ENCODE measurements around the gene SLC25A21. TPM values are rescaled to one million over a fixed set of nuclear protein-coding genes. Genes with fewer than 3 reads are reported as not detected.
"Not testable (repeated sequence)": the region's sequence is repeated elsewhere in the genome, so short reads cannot be mapped to it uniquely, and the experiment has no call there.

Gene SLC25A21
- total RNA-seq, 1 experiment from 2014 or later: 37.0 TPM

GRCh38 chr14:36942522-36943245 is 229.7 kb downstream of the SLC25A21 start:
- DNase-seq (ENCODE audit: low read depth): peak; percentile 73

GRCh38 chr14:36941783-36942521 is 230.5 kb downstream of the SLC25A21 start:
- peak; percentile 90 for DNase-seq (ENCODE audit: low read depth)

GRCh38 chr14:36940476-36940875 is 231.9 kb downstream of the SLC25A21 start:
- no peak for DNase-seq (ENCODE audit: low read depth)

- DNase-seq (ENCODE audit: low read depth): no peak
Observed at GRCh38 chr14:36939265-36939664, 233.1 kb downstream of the SLC25A21 start.

GRCh38 chr14:36938678-36939077 is 233.7 kb downstream of the SLC25A21 start:
- no peak for DNase-seq (ENCODE audit: low read depth)

GRCh38 chr14:36935976-36936678 is 236.3 kb downstream of the SLC25A21 start:
- DNase-seq (ENCODE audit: low read depth): peak; percentile 67

DNA sequence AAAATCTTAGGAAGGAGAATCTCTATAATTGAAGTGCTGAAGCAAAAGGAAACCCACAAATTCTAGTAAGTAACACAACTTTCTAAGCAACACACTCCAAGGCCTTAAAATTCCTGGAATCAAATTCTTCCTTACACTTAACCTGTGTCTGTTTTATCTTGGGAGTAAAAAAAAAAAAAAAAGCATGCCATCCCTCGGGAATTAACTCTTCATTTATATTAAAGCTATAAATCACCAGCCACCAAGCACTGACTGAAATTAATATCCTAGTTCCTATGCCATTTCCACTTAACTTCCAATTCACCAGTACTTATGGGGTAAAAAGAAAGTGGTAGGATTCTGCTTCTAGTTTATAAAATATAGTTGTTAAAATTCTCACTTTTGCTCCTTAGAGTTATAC is 238.1 kb downstream of the SLC25A21 start:
- DNase-seq (ENCODE audit: low read depth): no peak

DNA sequence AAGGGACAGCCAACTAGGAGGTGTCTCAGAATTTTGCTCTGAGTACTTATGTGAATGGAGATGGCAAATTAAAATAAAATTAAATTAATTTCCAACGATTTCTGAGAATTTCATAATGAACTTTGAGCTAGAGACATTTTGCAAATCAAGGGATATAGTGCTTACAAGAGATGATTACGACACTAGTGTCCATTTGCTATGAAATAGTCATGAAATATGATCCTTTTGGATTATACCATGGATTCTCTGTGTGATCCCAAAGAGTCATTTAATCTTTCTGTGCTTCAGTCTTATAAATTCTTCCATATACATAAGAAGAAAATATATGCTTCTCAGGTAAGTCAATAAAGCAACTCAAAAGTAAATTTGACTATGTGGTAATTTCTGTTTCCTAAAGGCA is 240.6 kb downstream of the SLC25A21 start:
- DNase-seq (ENCODE audit: low read depth): no peak

DNA sequence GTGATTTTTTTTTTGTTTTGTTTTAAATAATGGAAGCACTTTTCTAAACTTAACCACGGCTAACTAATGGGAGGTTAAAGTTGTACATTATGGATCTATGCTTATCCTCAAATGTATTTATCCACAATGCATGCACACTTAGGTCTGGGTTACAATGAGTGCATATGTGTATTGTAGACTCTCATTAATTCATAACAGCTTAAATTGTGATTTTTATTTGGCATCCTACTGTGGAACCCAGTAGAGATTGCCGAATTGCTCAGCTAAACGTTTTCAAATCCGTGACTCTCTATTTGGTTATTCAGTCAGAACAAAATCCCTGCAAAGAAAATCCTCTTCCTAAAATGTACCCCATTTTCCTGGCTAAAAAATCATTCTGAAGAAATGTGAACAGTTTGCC is 244.0 kb downstream of the SLC25A21 start:
- DNase-seq (ENCODE audit: low read depth): no peak

DNA sequence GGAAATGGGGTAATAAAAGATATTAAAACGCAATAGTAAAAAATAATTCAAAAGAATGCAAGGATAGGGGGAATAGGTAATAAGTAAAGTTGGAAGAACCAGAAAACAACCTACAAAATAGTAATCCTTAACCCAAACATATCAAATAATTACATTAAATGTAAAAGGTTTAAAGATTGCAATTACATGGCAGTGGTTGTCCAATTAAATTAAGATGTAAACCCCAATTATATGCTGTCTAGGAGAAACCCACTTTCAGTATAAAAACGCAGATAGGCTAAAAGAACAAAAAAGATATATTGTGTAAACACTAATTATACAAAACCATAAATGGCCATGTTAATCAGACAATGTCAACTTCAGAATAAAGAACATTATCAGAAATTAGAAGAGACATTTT is 247.3 kb downstream of the SLC25A21 start:
- no peak for DNase-seq (ENCODE audit: low read depth)

DNA sequence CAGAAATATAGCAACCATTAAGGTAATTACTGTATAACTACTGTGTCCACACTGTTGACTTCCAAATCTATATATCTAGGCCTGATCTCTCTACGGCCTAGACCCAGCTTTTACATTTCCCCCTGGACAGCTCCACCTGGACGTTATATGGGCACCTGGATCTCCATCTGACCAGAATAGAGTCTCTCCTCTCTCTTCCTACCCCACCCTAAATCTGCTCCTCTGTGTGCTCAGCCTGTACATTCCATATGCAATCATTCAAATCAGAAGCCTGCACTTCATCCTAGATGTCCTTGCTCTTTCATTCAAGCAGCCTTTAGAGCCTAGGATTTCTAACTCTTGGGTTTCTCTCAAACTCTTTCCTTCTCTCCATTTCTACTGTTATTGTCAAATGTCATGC is 255.7 kb downstream of the SLC25A21 start:
- no peak for DNase-seq (ENCODE audit: low read depth)

- DNase-seq (ENCODE audit: low read depth): no peak
Observed at GRCh38 chr14:36915081-36915480, 257.3 kb downstream of the SLC25A21 start.

- DNase-seq (ENCODE audit: low read depth): no peak
Observed at GRCh38 chr14:36910578-36910977, 261.8 kb downstream of the SLC25A21 start.

- no peak for DNase-seq (ENCODE audit: low read depth)
Observed at GRCh38 chr14:36905272-36905888, 267.0 kb downstream of the SLC25A21 start.

- no peak for DNase-seq (ENCODE audit: low read depth)
Observed at GRCh38 chr14:36901861-36902260, 270.5 kb downstream of the SLC25A21 start.

DNA sequence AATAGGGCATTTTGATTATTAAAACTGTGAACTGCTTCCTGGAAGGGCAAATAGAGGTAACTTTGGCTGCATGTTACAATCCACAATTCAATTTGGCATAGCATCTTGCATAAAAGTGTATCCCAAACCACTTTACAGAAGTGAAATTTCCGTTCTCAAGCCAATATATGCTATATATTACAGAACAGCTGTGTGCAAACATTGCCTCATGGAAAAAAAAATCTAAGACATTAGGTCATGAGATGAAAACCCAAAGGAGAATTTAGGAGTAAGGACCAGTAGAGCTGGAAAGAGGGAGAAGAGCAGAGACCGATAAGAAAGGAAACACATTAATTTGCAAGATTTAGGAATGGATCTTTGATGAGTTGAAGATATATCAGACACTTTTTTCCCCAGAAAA is 271.6 kb downstream of the SLC25A21 start:
- no peak for DNase-seq (ENCODE audit: low read depth)

DNA sequence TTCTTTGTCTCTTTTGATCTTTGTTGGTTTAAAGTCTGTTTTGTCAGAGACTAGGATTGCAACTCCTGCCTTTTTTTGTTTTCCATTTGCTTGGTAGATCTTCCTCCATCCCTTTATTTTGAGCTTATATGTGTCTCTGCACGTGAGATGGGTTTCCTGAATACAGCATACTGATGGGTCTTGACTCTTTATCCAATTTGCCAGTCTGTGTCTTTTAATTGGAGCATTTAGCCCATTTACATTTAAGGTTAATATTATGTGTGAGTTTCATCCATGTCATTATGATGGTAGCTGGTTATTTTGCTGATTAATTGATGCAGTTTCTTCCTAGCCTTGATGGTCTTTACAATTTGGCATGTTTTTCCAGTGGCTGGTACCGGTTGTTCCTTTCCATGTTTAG is 276.1 kb downstream of the SLC25A21 start:
- not testable (repeated sequence) for DNase-seq (ENCODE audit: low read depth)

DNA sequence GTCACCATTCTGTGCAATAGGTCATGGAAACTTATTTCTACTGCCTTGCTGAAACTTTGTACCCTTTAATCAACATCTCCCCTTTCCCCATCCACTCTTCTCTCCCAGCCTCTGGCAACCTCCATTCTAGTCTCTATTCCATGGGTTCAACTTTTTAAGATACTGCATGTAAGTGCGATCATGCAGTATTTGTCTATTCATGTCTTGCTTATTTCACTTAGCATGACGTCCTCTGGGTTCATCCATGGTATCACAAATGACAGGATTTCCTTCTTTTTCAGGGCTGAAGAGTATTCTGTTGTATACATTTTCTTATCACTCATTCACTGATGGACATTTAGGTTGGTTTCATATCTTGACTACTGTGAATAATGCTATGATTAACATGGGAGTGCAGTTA is 288.4 kb downstream of the SLC25A21 start:
- DNase-seq (ENCODE audit: low read depth): no peak

DNA sequence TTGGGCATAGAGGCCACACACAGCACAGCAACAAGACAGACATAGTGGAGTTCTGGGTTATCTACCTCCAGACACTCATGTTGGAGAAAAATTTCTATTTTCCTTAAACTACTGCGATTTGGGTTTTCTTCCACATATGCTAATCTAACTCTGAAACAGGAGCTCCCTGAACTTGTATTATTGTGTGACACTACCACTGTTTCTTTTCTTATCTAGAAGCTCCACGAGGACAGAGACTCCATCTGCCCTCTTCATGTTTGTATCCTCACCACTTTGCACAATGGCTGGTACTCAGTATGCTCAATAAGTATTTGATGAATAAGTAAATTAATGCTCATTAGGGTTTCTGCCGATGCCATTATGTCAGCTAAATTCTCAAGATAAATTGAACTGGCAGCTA is 292.1 kb downstream of the SLC25A21 start:
- DNase-seq (ENCODE audit: low read depth): no peak

GRCh38 chr14:36879558-36879957 is 292.8 kb downstream of the SLC25A21 start:
- DNase-seq (ENCODE audit: low read depth): no peak

GRCh38 chr14:36874396-36875138 is 297.8 kb downstream of the SLC25A21 start:
- no peak for DNase-seq (ENCODE audit: low read depth)

DNA sequence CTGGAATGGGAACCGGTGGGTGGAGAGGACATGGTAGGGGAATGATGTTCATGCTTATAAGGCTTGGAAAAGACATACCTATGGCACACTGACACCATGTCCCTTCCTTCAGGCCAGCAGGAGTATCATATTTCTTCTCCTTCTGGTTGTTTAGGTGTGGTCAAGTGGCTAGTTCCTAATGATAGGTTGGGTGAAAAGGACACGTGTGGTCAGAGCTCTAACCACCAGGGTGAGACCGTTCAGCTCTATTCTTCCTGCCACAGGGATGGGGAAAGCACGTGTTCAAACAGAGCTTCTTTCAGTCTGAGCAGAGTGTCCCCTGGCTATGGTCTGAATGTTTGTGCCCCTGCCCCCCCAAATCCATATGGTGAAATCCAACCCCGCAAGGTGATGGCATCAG is 301.6 kb downstream of the SLC25A21 start:
- no peak for DNase-seq (ENCODE audit: low read depth)

All from Daoy (cell line).